HG03558 (cell line): ENCODE measurements around the gene CNTLN.
"Not testable (repeated sequence)": the region's sequence is repeated elsewhere in the genome, so short reads cannot be mapped to it uniquely, and the experiment has no call there.

Source experiments
- ATAC-seq: cut with Tn5 transposase; IDR thresholded peaks from one replicate; pipeline ENCODE4 v1.9.1; 2021; ENCODE audit warnings: moderate number of reproducible peaks; ENCODE audit not compliant: unreplicated experiment; ENCODE audit errors: extremely low read depth

CNTLN gene

DNA sequence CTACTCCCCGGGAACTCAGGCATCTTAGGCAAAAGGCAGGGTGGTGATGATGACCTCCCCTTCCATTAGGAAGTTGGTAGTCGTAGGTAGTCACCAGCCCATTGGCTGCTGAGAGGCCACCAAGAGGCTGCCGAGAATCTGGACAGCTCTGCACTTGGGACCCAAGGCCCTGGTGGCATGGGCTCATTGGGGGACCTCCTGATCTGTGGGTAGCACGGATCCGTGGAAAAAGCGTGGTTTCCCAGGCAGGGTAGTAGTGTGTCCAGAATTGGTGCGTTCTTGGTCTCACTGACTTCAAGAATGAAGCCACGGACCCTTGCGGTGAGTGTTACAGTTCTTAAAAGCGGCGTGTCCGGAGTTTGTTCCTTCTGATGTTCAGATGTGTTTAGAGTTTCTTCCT is 158.8 kb downstream of the CNTLN start:
- ATAC-seq: no peak

- no peak for ATAC-seq
These were observed 160.2 kb downstream of the CNTLN start for GRCh38 chr9:17294822-17295624.

- ATAC-seq: no peak
These were observed 180.5 kb downstream of the CNTLN start for GRCh38 chr9:17315341-17315740.

GRCh38 chr9:17318821-17319320 is 184.0 kb downstream of the CNTLN start:
- no peak for ATAC-seq

DNA sequence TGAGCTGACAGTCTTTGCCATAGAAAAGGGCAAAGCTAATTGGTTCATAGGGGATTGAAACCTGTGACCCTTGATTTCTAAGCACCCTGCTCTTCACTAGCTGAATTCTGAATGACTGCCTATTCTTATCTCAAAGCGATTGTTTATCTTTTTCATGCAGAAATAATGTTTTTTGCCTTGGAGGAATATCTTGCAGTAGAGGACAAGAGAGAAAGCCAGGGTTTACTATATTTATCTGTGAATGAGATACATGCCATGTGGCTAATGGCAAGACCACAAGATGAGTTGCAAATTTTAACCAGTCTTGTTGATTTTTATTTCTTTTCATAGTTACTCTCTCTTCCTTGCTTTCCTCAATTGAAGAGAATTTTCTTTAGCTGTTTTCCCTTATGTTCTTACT is 185.0 kb downstream of the CNTLN start:
- ATAC-seq: no peak

DNA sequence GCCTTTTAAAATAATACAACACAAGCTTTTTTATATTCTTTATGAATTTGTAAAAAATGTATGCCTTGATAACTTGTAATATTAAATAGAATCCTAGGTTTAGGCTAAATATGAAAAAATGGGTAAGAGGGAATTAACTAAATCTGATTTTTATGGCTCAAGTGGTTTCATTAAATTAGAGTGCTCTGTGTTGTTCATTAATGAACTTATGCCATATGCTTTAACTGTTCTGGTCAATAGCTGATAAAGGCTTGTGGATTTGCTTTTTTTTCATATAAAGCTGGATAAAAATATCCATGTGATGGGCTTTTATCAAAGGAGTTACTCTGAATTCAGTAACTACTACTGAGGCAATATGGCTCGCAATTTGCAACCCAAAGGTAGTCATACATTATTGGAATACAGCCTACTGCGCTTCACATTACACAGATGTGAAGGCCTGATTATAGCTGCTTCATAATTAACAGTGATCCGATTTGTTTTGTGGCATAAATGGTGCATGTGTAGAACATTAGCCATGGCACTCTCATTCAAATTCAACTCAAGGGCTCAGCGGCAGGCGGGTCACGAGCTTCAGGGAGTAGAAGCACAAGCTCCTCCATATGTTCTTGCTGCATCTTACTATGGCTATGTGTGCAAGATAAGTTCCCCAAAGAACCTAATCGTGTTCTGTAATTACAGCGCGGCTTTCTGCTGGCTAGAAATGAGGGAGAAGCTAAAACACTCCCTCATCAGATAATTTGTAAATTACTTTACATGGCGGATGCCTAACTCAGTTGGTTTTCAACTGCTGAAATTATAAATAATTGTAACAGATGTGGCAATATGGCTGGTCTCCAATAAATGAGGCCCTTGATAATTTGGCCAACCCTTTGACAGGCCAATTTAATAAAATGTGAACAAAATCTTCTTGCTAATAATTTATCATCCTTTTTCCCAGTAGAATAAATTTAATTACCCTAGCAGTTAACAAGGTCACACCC is 188.3 kb downstream of the CNTLN start:
- ATAC-seq: no peak

- no peak for ATAC-seq
These were observed 193.5 kb downstream of the CNTLN start for GRCh38 chr9:17328331-17328730.

- ATAC-seq: no peak
These were observed 195.3 kb downstream of the CNTLN start for GRCh38 chr9:17330097-17330496.

DNA sequence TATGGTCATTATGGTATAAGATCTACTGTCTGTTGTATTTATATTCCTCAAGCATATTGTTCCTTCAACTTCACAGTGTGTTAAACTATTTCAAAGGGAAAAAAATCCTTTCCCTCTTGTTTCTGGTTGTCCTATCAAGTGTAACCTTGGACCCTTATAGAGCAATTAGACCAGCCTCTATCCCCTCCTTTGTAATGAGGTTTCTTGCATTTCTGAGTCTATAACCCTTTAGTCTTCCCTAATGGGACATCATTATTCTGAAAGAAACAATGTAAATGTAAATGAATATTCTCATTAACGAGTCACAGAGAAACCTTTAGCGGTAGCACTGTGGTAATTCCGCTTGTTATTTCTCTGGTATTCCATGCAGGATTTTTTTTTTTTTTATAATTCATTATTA is 197.3 kb downstream of the CNTLN start:
- no peak for ATAC-seq

DNA sequence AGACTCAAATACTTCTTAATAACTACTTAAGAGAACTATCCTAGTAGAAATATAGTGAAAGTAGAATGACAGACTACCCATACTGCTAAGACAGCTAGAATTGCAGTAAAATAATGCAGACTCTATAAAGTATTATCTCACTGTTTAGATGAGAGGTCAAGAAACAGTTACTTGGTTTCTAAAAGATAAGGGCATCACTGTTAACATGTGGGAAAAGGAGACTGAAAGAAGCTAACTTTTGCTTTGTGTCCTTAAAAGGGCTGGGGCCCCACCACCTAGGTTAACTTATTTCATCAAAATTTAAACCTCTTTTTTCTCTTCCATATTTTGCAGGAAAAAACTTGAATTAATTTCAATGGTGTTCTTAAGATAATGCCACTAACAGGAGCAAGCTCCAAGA is 204.3 kb downstream of the CNTLN start:
- ATAC-seq: no peak

DNA sequence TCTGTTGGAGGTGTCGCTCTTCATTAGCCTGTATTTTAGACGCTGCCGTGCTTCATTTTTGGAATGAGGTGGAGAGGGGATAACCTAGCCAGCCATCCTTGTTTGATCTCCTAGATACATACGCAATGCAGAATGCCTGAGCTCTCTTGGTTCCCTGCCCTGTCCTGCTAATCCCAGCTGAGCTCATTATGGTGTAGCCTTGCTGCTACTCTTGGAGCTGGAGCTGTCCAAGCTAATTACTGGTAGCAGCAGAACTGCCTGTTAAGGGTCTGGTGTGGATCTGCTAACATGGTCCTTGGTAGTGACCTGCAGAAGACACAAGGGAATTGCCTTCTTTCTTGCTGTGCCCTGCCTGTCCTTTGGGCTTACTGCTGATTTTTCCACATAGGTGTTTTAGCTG is 207.9 kb downstream of the CNTLN start:
- no peak for ATAC-seq

DNA sequence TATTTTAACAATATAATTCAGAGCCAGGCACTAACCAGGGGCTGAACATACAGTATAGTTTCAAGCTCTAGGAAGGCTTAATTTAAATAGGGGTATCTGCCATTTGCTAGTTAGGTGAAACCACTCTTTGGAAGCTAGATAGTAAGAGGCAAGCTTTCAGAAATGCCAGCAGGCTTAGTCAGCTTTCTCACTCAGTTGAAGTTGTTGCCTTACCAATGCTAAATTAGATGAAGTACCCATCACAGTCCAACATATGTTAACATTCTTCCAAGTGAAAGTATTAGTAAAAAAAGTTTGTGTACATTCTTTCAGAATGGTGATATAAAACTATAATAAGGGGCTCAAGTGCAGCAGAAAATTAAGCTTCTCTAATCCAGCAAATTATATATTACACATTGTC is 215.0 kb downstream of the CNTLN start:
- ATAC-seq: no peak

DNA sequence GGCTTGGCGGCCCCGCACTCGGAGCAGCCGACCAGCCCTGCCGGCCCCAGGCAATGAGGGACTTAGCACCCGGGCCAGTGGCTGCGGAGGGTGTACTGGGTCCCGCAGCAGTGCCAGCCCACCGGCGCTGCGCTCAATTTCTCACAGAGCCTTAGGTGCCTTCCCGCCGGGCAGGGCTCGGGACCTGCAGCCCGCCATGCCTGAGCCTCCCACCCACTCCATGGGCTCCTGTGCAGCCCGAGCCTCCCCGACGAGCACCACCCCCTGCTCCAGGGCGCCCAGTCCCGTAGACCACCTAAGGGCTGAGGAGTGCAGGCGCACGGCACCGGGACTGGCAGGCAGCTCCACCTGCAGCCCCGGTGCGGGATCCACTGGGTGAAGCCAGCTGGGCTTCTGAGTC is 219.2 kb downstream of the CNTLN start:
- ATAC-seq: not testable (repeated sequence)

DNA sequence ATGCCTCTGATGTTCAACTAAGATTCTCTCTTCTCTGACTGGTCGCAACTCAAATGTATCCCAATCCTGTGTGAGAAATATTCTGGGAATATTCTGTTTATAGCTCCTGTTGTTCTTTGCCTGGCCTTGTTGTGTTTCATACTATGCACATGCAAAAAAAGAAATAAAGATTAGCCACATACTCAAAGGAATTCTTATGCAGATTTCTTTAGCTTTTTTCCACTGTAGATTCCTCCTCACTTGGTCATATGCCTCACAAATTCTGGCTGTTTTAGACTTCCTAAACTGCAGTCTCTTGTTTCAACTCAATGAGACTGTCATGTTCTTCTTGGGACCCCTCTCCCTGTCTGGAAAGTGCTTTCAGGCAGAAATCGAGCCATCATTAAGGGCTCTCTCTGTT is 226.5 kb downstream of the CNTLN start:
- no peak for ATAC-seq

DNA sequence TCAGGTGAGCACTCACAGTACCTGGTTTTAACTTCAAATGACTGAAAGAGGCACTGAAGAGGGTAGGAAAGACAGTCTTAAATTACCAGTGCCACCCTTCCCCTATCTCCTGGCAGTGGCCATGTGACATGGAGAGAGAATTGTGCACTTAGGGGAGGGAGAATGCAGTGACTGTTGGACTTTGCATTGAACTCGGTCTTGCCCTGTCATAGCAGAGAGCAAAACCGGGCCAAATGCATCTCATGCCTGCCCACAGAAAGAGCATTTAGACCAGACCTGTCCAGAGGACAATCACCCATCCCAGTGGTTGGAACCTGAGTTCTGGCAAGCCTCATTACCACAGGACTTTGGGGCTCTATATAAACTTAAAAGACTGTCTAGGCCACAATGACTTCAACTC is 232.2 kb downstream of the CNTLN start:
- no peak for ATAC-seq

DNA sequence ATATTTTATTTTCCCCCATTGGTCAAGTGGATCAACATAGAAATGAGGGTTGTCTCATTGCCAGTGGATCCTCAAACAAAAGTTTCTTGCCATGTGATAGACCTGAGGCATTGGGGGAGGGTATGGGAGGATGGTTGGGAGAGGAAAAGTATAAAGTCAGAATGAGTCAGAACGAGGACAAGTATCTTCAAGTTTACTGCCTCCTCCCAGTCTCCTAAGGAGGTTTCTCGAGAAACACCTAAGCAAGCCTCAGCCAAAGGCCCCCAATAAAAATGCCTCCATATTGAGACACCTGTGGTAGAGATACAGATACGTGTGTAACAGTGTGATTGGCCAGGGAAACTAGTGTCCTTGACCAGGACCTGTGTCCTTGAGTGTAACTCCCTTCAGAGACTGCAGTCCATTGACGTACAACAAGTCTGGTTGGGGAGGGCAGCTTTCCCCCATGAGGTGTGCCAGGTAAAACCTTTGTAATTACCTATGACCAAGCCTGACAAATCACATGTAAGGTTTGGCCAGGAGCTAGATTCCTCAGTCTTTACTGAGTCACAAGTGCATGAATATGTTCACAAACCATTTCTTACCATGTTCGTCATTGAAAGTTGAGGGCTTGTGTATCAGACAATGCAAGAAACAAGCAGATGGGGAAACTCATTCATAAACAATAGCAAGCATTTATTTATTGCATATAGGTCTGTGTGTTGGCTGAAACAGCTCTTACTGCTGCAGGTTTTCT is 245.5 kb downstream of the CNTLN start:
- no peak for ATAC-seq

DNA sequence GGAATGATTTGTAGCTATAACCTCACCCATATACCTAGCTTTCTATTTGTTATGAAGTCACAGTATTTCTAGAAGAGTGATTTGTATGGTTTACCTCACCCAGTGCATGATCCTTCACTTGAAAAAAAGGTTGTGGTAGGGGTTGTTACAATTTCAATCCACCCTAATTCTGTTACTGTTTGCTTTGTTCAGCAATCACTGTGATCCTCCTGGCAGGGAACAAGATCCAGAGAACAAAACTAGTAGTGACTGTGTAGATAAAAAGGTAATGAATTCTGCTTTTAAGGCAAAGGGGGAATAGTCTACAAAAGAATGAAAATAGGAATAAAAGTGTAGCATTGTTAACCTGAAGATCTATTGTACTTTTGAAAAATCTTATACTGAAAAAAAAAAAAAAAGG is 252.7 kb downstream of the CNTLN start:
- no peak for ATAC-seq

GRCh38 chr9:17389026-17389425 is 254.2 kb downstream of the CNTLN start:
- ATAC-seq: no peak

DNA sequence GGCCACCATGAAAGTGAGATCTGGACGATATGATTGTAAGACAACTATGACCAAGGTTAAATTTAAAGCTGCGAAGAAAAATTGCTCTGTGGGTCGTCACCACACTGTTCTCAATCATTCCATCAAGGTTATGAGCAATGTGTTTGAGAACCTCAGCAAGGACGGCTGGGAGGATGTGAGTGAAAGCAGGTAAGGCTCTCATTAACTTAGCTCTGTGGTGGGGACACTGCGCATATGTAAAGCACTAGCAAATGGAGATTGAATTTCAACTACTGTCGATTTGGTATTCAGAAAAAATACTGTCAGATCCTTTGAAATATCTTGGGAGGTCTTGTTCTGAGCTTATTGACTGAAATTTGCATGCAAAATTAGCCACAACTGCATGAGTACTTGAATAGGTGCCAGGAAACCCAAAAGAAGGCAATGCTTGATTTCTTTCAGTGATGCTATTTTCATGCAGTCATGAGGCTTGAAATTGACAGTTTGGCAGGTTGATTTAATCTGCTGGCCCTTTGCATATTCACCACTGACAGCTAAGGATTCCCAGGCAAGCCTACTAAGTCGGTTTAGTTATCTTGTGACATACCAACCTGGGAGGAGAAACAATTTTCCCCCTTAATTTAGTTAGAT is 260.2 kb downstream of the CNTLN start:
- no peak for ATAC-seq

DNA sequence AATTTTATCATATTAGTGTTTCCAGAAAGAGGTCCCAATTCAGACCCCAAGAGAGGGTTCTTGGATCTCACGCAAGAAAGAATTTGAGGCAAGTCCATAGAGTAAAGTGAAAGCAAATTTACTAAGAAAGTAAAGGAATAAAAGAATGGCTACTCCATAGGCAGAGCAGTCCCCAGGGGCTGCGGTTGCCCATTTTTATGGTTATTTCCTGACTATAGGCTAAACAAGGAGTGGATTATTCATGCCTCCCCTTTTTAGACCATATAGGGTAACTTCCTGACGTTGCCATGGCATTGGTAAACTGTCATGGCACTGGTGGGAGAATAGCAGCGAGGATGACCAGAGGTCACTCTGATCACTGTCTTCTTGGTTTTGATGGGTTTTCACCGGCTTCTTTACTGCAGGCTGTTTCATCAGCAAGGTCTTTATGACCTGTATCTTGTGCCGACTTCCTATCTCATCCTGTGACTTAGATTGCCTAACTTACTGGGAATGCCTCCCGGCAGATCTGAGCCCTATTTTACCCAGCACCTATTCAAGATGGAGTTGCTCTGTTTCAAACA is 262.4 kb downstream of the CNTLN start:
- not testable (repeated sequence) for ATAC-seq
